H1 (cell line): ENCODE results near the gene STRIP2. TPM values are rescaled to one million over a fixed set of nuclear protein-coding genes. Genes with fewer than 3 reads are reported as not detected.

Experiments
- CTCF ChIA-PET: fragments of 300-600 bp; sonication (Branson Sonifier 250); formaldehyde crosslinking; loops from one replicate; lab custom pipeline; 2021; ENCODE audit not compliant: partially characterized antibody; lab: Charles Lee
- POLR2A ChIA-PET: fragments of 300-600 bp; sonication (Branson Sonifier 250); formaldehyde crosslinking; loops from one replicate; lab custom pipeline; 2021; ENCODE audit warnings: inconsistent platforms; ENCODE audit not compliant: partially characterized antibody; lab: Charles Lee
- DNase-seq, 2 experiments: peaks; one replicate each; pipeline versions ENCODE4 v3.0.0 to v3.0.0-alpha.2; 2010 to 2022; ENCODE audit warnings: low spot score in 2 of 2, low read depth in 1 of 2, mixed read lengths in 1 of 2
- FAIRE-seq: peaks from 2 replicates; lab custom pipeline; 2011; peaks lifted over from hg19 to GRCh38; lab: Jason Lieb, UNC
- H2AFZ ChIP-seq: 2 replicates; pipeline ENCODE4 v1.8.1; 2012; ENCODE audit warnings: low read length, inconsistent platforms
- H2AK5ac ChIP-seq: 2 replicates; pipeline ENCODE4 v1.6.1; 2013; ENCODE audit warnings: low read depth, low read length
- H2BK120ac ChIP-seq: replicated peaks from 2 replicates; pipeline ENCODE3; 2013; ENCODE audit warnings: low read depth, low read length, inconsistent platforms
- H2BK12ac ChIP-seq: 2 replicates; pipeline ENCODE4 v1.6.1; 2013; ENCODE audit warnings: low read depth, low read length
- H2BK15ac ChIP-seq: 2 replicates; pipeline ENCODE4 v1.6.1; 2013; ENCODE audit warnings: low read length
- H2BK20ac ChIP-seq: 2 replicates; pipeline ENCODE4 v1.6.1; 2013; ENCODE audit warnings: low read length
- H2BK5ac ChIP-seq: 2 replicates; pipeline ENCODE4 v1.6.1; 2013; ENCODE audit warnings: low read depth, low read length
- H3K14ac ChIP-seq: 2 replicates; pipeline ENCODE4 v1.6.1; 2013; ENCODE audit warnings: inconsistent platforms; ENCODE audit not compliant: insufficient read length
- H3K18ac ChIP-seq: 2 replicates; pipeline ENCODE4 v1.6.1; 2013; ENCODE audit warnings: low read length; ENCODE audit errors: extremely low read depth
- H3K23ac ChIP-seq: 2 replicates; pipeline ENCODE4 v1.6.1; 2013; ENCODE audit warnings: inconsistent platforms; ENCODE audit not compliant: insufficient read length
- H3K23me2 ChIP-seq: 2 replicates; pipeline ENCODE4 v1.6.1; 2013; ENCODE audit warnings: low read depth, low read length
- H3K27ac ChIP-seq: 2 replicates; pipeline ENCODE4 v1.6.1; 2011; ENCODE audit warnings: low read depth, low read length, inconsistent platforms
- H3K27me3 ChIP-seq, 4 experiments: replicated peaks in 1 of 4; 1 replicate in 1 of 4; 2 replicates in 3 of 4; pipeline versions ENCODE4 v1.6.1 to v1.8.1; 2011 to 2013; ENCODE audit warnings: low read length in 3 of 4, mild to moderate bottlenecking in 3 of 4, inconsistent platforms in 2 of 4, mixed read lengths in 2 of 4, moderate library complexity in 1 of 4; ENCODE audit not compliant: control insufficient read depth in 3 of 4, insufficient read depth in 3 of 4; ENCODE audit errors: extremely low read depth in 1 of 4
- H3K36me3 ChIP-seq, 4 experiments: 2 replicates each; pipeline versions ENCODE4 v1.6.1 to v1.8.1; 2011 to 2013; ENCODE audit warnings: mild to moderate bottlenecking in 4 of 4, low read length in 3 of 4, moderate library complexity in 2 of 4, control low read depth in 1 of 4, inconsistent platforms in 1 of 4; ENCODE audit not compliant: insufficient read depth in 4 of 4, control insufficient read depth in 2 of 4
- H3K4ac ChIP-seq: replicated peaks from 2 replicates; pipeline ENCODE3; 2013; ENCODE audit warnings: low read length, low read depth, mixed read lengths, inconsistent platforms; ENCODE audit not compliant: insufficient read length
- H3K4me1 ChIP-seq, 4 experiments: replicated peaks in 1 of 4; 1 replicate in 1 of 4; 2 replicates in 3 of 4; pipeline versions ENCODE4 v1.6.1 to v1.8.1; 2011 to 2013; ENCODE audit warnings: low read length in 3 of 4, inconsistent platforms in 2 of 4, mixed read lengths in 1 of 4; ENCODE audit not compliant: insufficient read depth in 4 of 4, control insufficient read depth in 3 of 4
- H3K4me2 ChIP-seq, 2 experiments: 2 replicates each; pipeline versions ENCODE4 v1.6.1 to v1.8.1; 2011 to 2013; ENCODE audit warnings: low read depth in 2 of 2, low read length in 2 of 2, control low read depth in 1 of 2, inconsistent platforms in 1 of 2, mild to moderate bottlenecking in 1 of 2; ENCODE audit not compliant: insufficient read depth in 1 of 2
- H3K4me3 ChIP-seq, 4 experiments: fragments of 200-600, 300-600 bp in 1 of 4; sonication (generic), shearing (Covaris generic), sonication (Bioruptor Twin) in 1 of 4; 2 replicates each; pipeline versions ENCODE4 v1.5.1 to v1.8.1; 2011 to 2016; ENCODE audit warnings: low read length in 4 of 4, low read depth in 3 of 4, control low read depth in 2 of 4, inconsistent platforms in 2 of 4, mild to moderate bottlenecking in 2 of 4, mixed read lengths in 1 of 4, moderate library complexity in 1 of 4; ENCODE audit not compliant: insufficient read depth in 2 of 4; ENCODE audit errors: extremely low read depth in 1 of 4
- H3K56ac ChIP-seq: replicated peaks from 2 replicates; pipeline ENCODE3; 2013; ENCODE audit warnings: low read depth, mild to moderate bottlenecking, mixed read lengths, low read length, inconsistent platforms; ENCODE audit not compliant: insufficient read length
- H3K79me1 ChIP-seq: 2 replicates; pipeline ENCODE4 v1.6.1; 2013; ENCODE audit warnings: low read depth, low read length, control low read depth
- H3K79me2 ChIP-seq, 2 experiments: 2 replicates each; pipeline versions ENCODE4 v1.6.1 to v1.8.1; 2012 to 2013; ENCODE audit warnings: low read length in 2 of 2, mild to moderate bottlenecking in 2 of 2, inconsistent platforms in 1 of 2; ENCODE audit not compliant: insufficient read depth in 2 of 2, control insufficient read depth in 1 of 2
- H3K9ac ChIP-seq, 4 experiments: replicated peaks in 1 of 4; 1 replicate in 1 of 4; 2 replicates in 3 of 4; pipeline versions ENCODE4 v1.6.1 to v1.8.1; 2011 to 2013; ENCODE audit warnings: low read depth in 3 of 4, low read length in 3 of 4, control low read depth in 2 of 4, mild to moderate bottlenecking in 2 of 4, moderate library complexity in 2 of 4, inconsistent platforms in 1 of 4; ENCODE audit errors: extremely low read depth in 1 of 4
- H3K9me3 ChIP-seq, 2 experiments: 2 replicates each; pipeline versions ENCODE4 v1.6.1 to v1.8.1; 2012 to 2013; ENCODE audit warnings: mild to moderate bottlenecking in 2 of 2, moderate library complexity in 2 of 2, control low read depth in 1 of 2, inconsistent platforms in 1 of 2, low read depth in 1 of 2, low read length in 1 of 2, mixed read lengths in 1 of 2; ENCODE audit not compliant: insufficient read depth in 2 of 2
- H4K20me1 ChIP-seq, 2 experiments: replicated peaks in 1 of 2; 2 replicates each; pipeline versions ENCODE3 to v1.8.1; 2011 to 2013; ENCODE audit warnings: inconsistent platforms in 2 of 2, low read length in 2 of 2, mild to moderate bottlenecking in 1 of 2; ENCODE audit not compliant: insufficient read depth in 2 of 2, control insufficient read depth in 1 of 2
- H4K5ac ChIP-seq: 2 replicates; pipeline ENCODE4 v1.6.1; 2013; ENCODE audit warnings: low read length, low read depth, mixed read lengths, inconsistent platforms; ENCODE audit not compliant: insufficient read length
- H4K8ac ChIP-seq: 2 replicates; pipeline ENCODE4 v1.8.0; 2013; ENCODE audit warnings: mild to moderate bottlenecking, moderate library complexity, low read length, inconsistent platforms; ENCODE audit not compliant: insufficient read depth; ENCODE audit errors: extremely low read depth
- H4K91ac ChIP-seq: replicated peaks from 2 replicates; pipeline ENCODE3; 2013; ENCODE audit warnings: low read length, mixed read lengths, inconsistent platforms; ENCODE audit not compliant: insufficient read length
- EP300 ChIP-seq, 2 experiments: IDR thresholded peaks; 1 replicate in 1 of 2; 2 replicates in 1 of 2; pipeline ENCODE4 v1.6.1; 2011 to 2012; ENCODE audit warnings: low read depth in 2 of 2, low read length in 2 of 2, mild to moderate bottlenecking in 2 of 2, borderline replicate concordance in 1 of 2, inconsistent platforms in 1 of 2, moderate library complexity in 1 of 2
- EZH2 ChIP-seq: fragments of 200-600 bp; sonication (generic); IDR thresholded peaks from 2 replicates; pipeline ENCODE4 v1.7.1; 2012; ENCODE audit warnings: low read depth, mild to moderate bottlenecking, moderate library complexity, low read length, inconsistent platforms; ENCODE audit not compliant: severe bottlenecking
- KDM5A ChIP-seq: fragments of 200-600 bp; IDR thresholded peaks from 2 replicates; pipeline ENCODE4 v1.7.1; 2012; ENCODE audit warnings: mild to moderate bottlenecking, low read length, inconsistent platforms, mixed read lengths
- PHF8 ChIP-seq: fragments of 200-600 bp; sonication (generic); conservative IDR thresholded peaks from 2 replicates; pipeline ENCODE4 v1.7.1; 2012; ENCODE audit warnings: low read depth, mild to moderate bottlenecking, inconsistent platforms, low read length, moderate library complexity
- POU5F1 ChIP-seq: IDR thresholded peaks from 2 replicates; pipeline ENCODE4 v1.6.1; 2011; ENCODE audit warnings: low read depth, mild to moderate bottlenecking, low read length, moderate library complexity
- RNF2 ChIP-seq: fragments of 200-900, 300-1000 bp; sonication (generic); IDR thresholded peaks from 2 replicates; pipeline ENCODE4 v1.7.1; 2016; ENCODE audit warnings: borderline replicate concordance, low read depth, mild to moderate bottlenecking, antibody characterized with exemption, low read length; ENCODE audit not compliant: poor library complexity, severe bottlenecking; ENCODE audit errors: missing control alignments
- SIRT6 ChIP-seq: IDR thresholded peaks from one replicate; pipeline ENCODE4 v1.7.1; 2012; ENCODE audit warnings: low read length, inconsistent platforms
- SUZ12 ChIP-seq: fragments of 200-600 bp; sonication (generic); IDR thresholded peaks from 2 replicates; pipeline ENCODE4 v1.6.1; 2012; ENCODE audit warnings: mild to moderate bottlenecking, inconsistent platforms, low read length, moderate library complexity, mixed read lengths
- WGBS, 2 experiments: shearing (Covaris generic) in 1 of 2; methylation state at CpG; one replicate each; pipeline versions ENCODE4 v1.1.6 to v1.1.7; 2013 to 2015; ENCODE audit warnings: low lambda C conversion rate in 2 of 2, mixed read lengths in 2 of 2, inconsistent platforms in 1 of 2, low coverage in 1 of 2, missing lambda C conversion rate in 1 of 2; ENCODE audit not compliant: insufficient replicate concordance in 2 of 2, insufficient coverage in 1 of 2, insufficient read length in 1 of 2; ENCODE audit errors: extremely low coverage in 1 of 2, missing lambda C conversion rate in 1 of 2; 5-methylcytosine and 5-hydroxymethylcytosine counted together
- polyA plus RNA-seq, 7 experiments: library from polyadenylated mRNA; depleted of rRNA in 3 of 7; stranded (reverse) in 5 of 7; unstranded in 2 of 7; fragments of >200 nt in 5 of 7; fragments of 200-250 nt in 2 of 7; gene quantifications; 1 replicate in 5 of 7; 2 replicates in 1 of 7; 4 replicates in 1 of 7; pipeline versions ENCODE4 v1.2.1 to v1.2.3, GENCODE V29; 2011 to 2013; ENCODE audit warnings: missing spikeins in 2 of 7, mixed read lengths in 2 of 7
- total RNA-seq: library from RNA; stranded (reverse); fragmentation: NEBNext Ultra II Directional; extraction: Animal tissue kit (Norgen Biotek cat#: 25700); gene quantifications from 2 replicates; pipeline ENCODE4 v1.2.1, GENCODE V29; 2021
- TF ChIP-seq, protein P1 (sequence below): IDR thresholded peaks from 2 replicates; pipeline ENCODE4 v1.6.1; 2012; ENCODE audit warnings: inconsistent platforms

The STRIP2 gene
- total and polyA plus RNA-seq, 2 of the 8 experiments (the other 6 are each of a cell fraction or from before 2014, with no cell fraction given): 5.3 to 8.2 TPM

DNA sequence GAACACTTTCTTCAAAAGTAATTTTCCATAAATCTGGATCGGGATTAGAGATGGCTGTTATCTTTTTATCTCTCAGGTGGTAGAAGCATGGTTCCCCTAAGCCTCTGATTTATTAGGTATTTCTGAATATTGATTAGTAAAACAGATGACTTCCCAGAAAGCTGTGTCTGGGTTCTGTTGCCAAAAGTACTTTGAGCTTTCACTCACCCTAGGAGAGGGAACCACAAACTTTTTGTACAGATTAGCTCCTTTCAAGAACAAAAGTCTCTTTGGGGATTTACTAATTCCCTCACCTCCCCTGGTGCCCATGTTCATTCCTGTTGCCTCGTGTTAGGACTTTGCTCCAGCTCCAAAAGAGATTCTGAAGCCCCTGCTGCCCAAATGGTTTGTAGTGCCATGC lies 46.7 kb upstream of the STRIP2 start:
- no peak overlapping the region for H3K4me2 ChIP-seq
- POLR2A ChIA-PET: interaction anchor here (3.6 kb wide), 1 partner anchor 46 kb away, joined by 13 read pairs; the partner anchor contains the start of gene STRIP2

More for the DNA sequence above, 46.7 kb upstream of the STRIP2 start:
- no peak for TF ChIP-seq EP300 (IDR thresholded peaks at IDR 0.05; ENCODE audit: borderline replicate concordance in 1 of 2, low read depth in 2 of 2, low read length in 2 of 2)
- no peak for TF ChIP-seq EZH2
- TF ChIP-seq SUZ12: no peak
- no peak for TF ChIP-seq RNF2
- TF ChIP-seq, protein P1, sequence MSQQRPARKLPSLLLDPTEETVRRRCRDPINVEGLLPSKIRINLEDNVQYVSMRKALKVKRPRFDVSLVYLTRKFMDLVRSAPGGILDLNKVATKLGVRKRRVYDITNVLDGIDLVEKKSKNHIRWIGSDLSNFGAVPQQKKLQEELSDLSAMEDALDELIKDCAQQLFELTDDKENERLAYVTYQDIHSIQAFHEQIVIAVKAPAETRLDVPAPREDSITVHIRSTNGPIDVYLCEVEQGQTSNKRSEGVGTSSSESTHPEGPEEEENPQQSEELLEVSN: no peak
- TF ChIP-seq SIRT6: no peak
- no peak for TF ChIP-seq KDM5A
- no peak for TF ChIP-seq PHF8
- TF ChIP-seq POU5F1: no peak
- no peaks in the 10 kb centered on the region for H3K27me3 ChIP-seq
- no peaks in the 10 kb centered on the region for H4K20me1 ChIP-seq
- H2BK5ac ChIP-seq: no peak overlapping the region
- H3K27ac ChIP-seq: no peak overlapping the region
- H3K79me1 ChIP-seq: no peaks in the 10 kb centered on the region
- no peak overlapping the region for H3K56ac ChIP-seq
- H4K91ac ChIP-seq: no peak overlapping the region
- H4K8ac ChIP-seq: no peak overlapping the region
- H3K4ac ChIP-seq: no peak overlapping the region
- CTCF ChIA-PET: interaction anchor here (0.8 to 6.3 kb wide), 10 partner anchors 8 to 170 kb away, joined by 3 to 69 read pairs (median 6); partner anchors contain the start of gene STRIP2
- H3K36me3 ChIP-seq: peaks cover 0 to 9% (median 4%) of the 10 kb centered on the region in 4 experiments; a peak in 5 of 8 replicates
- no peak overlapping the region for H3K4me3 ChIP-seq
- H3K9me3 ChIP-seq: no peaks in the 10 kb centered on the region
- H3K23ac ChIP-seq: no peak overlapping the region
- H3K4me1 ChIP-seq: peaks cover 0 to 5% (median 1%) of the 10 kb centered on the region in 4 experiments; a peak in 2 of 7 replicates
- H2BK12ac ChIP-seq: no peak overlapping the region
- H2AK5ac ChIP-seq: no peak overlapping the region
- FAIRE-seq (no peak), DNase-seq (no peak)
- no peak overlapping the region for H3K14ac ChIP-seq
- WGBS, 2 experiments: 79% methylated on average over 2 of the region's 2 CpGs; no CpG with 5 or more reads in 1 of the 2 experiments
- no peaks in the 10 kb centered on the region for H3K23me2 ChIP-seq
- H3K9ac ChIP-seq: no peak overlapping the region
- H2BK20ac ChIP-seq: no peak overlapping the region
- no peak overlapping the region for H2AFZ ChIP-seq
- no peak overlapping the region for H3K18ac ChIP-seq
- H3K79me2 ChIP-seq: no peaks in the 10 kb centered on the region
- H2BK15ac ChIP-seq: no peak overlapping the region
- H2BK120ac ChIP-seq: no peak overlapping the region
- H4K5ac ChIP-seq: no peak overlapping the region
